Measurements from ENCODE around the gene ARFGEF3.
"Not testable (repeated sequence)": the region's sequence is repeated elsewhere in the genome, so short reads cannot be mapped to it uniquely, and the experiment has no call there.

ARFGEF3 gene, protein sequence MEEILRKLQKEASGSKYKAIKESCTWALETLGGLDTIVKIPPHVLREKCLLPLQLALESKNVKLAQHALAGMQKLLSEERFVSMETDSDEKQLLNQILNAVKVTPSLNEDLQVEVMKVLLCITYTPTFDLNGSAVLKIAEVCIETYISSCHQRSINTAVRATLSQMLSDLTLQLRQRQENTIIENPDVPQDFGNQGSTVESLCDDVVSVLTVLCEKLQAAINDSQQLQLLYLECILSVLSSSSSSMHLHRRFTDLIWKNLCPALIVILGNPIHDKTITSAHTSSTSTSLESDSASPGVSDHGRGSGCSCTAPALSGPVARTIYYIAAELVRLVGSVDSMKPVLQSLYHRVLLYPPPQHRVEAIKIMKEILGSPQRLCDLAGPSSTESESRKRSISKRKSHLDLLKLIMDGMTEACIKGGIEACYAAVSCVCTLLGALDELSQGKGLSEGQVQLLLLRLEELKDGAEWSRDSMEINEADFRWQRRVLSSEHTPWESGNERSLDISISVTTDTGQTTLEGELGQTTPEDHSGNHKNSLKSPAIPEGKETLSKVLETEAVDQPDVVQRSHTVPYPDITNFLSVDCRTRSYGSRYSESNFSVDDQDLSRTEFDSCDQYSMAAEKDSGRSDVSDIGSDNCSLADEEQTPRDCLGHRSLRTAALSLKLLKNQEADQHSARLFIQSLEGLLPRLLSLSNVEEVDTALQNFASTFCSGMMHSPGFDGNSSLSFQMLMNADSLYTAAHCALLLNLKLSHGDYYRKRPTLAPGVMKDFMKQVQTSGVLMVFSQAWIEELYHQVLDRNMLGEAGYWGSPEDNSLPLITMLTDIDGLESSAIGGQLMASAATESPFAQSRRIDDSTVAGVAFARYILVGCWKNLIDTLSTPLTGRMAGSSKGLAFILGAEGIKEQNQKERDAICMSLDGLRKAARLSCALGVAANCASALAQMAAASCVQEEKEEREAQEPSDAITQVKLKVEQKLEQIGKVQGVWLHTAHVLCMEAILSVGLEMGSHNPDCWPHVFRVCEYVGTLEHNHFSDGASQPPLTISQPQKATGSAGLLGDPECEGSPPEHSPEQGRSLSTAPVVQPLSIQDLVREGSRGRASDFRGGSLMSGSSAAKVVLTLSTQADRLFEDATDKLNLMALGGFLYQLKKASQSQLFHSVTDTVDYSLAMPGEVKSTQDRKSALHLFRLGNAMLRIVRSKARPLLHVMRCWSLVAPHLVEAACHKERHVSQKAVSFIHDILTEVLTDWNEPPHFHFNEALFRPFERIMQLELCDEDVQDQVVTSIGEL (N-terminal part only)

DNA sequence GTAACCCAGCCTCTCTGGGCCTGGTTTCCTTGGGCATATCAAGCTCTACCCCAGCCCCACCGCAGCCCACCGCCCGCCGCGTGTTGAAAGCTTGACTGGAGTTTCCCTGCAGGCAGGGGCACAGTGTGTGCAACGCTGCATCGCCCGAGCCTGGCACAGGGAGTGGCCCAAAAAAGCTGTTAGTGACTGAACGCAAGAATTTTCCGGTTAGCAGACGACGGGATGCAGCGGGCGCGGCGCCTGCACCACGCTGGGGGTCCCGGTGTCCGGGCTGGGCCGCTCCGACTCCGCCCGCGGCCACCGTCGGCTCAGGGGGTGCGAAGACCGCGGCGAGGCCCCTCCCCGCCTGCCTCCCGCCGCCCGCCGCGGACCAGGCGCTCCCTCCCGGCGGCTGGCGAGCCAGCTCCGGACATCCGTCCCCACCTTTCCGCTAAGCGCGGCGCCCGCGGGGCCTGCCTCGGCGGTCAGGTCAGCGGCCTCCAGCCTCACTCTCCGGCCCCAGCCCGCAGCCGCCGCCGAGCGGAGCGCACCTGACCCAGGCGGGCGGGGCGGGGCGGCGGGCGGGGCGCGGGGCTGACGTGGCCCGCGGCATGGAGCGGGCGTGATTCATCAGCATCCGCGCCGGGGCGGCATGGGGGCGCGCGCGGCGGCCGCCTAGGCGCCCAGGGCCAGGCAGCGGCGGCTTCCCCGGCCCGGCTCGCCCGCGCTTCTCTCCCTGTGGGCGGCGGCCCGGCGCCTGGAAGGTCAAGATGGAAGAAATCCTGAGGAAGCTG, at the start of gene ARFGEF3:
ARFGEF3 (plus strand) TSS at position 602 of the 773 bp plus-strand sequence; CDS start at position 750, 148 bp downstream.
- peaks cover 66% of the 10 kb centered on the region for H3K27me3 Mint-ChIP-seq
- H3K27ac Mint-ChIP-seq, result no peak within 1 kb of the TSS
- H3K4me1 Mint-ChIP-seq (ENCODE audit: low read depth), result peaks cover 15% of the 10 kb centered on the region
- DNase-seq, result peak; percentile 76
- no peaks in the 10 kb centered on the region for H3K9me3 Mint-ChIP-seq
- H3K4me3 Mint-ChIP-seq, result peak within 1 kb of the TSS; percentile 75
- no peaks in the 10 kb centered on the region for H3K36me3 Mint-ChIP-seq (ENCODE audit: low read depth)

- no peak overlapping the region for H3K27ac Mint-ChIP-seq
- no peaks in the 10 kb centered on the region for H3K36me3 Mint-ChIP-seq (ENCODE audit: low read depth)
- H3K4me3 Mint-ChIP-seq, result no peak overlapping the region
- H3K27me3 Mint-ChIP-seq, result peaks cover 23% of the 10 kb centered on the region
- H3K4me1 Mint-ChIP-seq (ENCODE audit: low read depth), result peaks cover 10% of the 10 kb centered on the region
- no peaks in the 10 kb centered on the region for H3K9me3 Mint-ChIP-seq
- DNase-seq, result no peak
These were observed 48.0 kb upstream of the ARFGEF3 start for GRCh38 chr6:138113588-138114210.

DNA sequence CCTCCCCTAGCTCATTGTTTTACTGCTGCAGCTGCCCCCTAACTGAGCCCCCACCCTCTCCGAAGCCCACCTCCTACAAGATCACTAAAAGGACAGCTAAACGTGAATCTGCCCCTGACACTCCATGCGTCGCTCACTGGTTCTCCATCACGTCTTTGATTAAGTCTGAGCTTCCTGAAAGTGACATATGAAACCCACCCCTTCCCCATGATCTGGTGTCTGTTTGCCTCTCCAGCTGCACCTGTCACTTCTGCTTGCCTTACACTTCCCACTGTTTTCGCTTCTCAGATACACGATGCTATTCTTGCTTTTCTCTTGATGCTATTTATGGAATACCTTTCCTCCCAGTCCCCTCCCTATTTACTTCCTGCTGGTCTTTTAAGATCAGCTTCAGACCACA, 46.5 kb upstream of the ARFGEF3 start:
- DNase-seq, result no peak
- no peaks in the 10 kb centered on the region for H3K9me3 Mint-ChIP-seq
- no peaks in the 10 kb centered on the region for H3K36me3 Mint-ChIP-seq (ENCODE audit: low read depth)
- H3K4me1 Mint-ChIP-seq (ENCODE audit: low read depth), result peaks cover 5% of the 10 kb centered on the region
- H3K4me3 Mint-ChIP-seq, result no peak overlapping the region
- H3K27ac Mint-ChIP-seq, result no peak overlapping the region
- peaks cover 18% of the 10 kb centered on the region for H3K27me3 Mint-ChIP-seq

DNA sequence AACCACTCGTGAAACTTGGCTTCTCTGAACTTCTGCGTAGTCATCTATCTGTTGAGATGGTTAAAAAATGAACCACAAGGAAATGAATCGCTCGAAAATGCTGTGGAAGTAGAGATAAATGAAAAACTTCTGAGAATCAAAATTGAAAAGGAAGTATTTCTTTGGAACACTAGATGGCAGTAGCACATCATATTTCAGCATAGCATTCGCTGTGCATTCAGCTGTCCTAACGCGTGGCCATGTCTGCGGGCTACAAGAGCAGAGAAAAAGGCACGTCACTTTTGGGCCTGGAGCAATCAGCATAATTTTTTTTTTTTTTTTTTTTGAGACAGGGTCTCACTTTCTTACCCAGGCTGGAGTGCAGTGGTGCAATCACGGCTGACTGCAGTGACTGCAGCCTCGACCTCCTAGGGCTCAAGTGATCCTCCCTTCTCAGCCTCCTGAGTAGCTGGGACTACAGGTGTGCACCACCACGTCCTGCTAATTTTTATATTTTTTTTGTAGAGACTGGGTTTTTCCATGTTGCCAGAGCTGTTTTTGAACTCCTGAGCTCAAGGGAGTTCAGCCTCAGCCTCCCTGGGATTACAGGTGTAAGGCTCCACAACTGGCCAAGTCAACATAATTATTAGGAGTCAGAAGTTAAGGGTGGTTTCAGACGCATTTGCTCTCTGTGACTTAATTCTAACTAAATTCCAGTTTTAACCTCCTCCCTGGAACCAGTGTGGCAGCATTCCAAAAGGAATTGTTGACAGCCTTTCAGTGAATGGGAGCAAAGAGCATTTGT, 45.7 kb upstream of the ARFGEF3 start:
- H3K27me3 Mint-ChIP-seq, result peaks cover 23% of the 10 kb centered on the region
- no peak overlapping the region for H3K27ac Mint-ChIP-seq
- no peaks in the 10 kb centered on the region for H3K36me3 Mint-ChIP-seq (ENCODE audit: low read depth)
- peaks cover 5% of the 10 kb centered on the region for H3K4me1 Mint-ChIP-seq (ENCODE audit: low read depth)
- H3K4me3 Mint-ChIP-seq, result no peak overlapping the region
- peak; percentile 46 for DNase-seq
- H3K9me3 Mint-ChIP-seq, result no peaks in the 10 kb centered on the region

DNA sequence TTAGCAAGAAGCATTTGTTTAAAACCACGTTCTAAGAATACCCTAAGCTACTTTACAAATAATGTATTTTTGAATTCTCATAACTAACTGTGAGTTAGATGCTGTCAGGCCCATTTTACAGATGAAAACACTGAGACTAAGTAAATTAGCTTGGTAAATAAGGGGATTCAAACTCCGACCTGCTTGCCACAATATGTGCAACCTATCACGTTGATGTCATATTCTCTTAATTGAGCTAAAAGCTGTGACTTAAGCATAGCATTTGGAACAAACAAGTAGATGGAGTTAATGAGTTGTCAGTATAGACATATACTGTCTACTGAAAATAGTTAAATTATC, 45.1 kb upstream of the ARFGEF3 start:
- no peak overlapping the region for H3K4me3 Mint-ChIP-seq
- no peak overlapping the region for H3K27ac Mint-ChIP-seq
- H3K4me1 Mint-ChIP-seq (ENCODE audit: low read depth), result peaks cover 5% of the 10 kb centered on the region
- H3K36me3 Mint-ChIP-seq (ENCODE audit: low read depth), result no peaks in the 10 kb centered on the region
- H3K9me3 Mint-ChIP-seq, result no peaks in the 10 kb centered on the region
- H3K27me3 Mint-ChIP-seq, result peaks cover 27% of the 10 kb centered on the region
- no peak for DNase-seq

DNA sequence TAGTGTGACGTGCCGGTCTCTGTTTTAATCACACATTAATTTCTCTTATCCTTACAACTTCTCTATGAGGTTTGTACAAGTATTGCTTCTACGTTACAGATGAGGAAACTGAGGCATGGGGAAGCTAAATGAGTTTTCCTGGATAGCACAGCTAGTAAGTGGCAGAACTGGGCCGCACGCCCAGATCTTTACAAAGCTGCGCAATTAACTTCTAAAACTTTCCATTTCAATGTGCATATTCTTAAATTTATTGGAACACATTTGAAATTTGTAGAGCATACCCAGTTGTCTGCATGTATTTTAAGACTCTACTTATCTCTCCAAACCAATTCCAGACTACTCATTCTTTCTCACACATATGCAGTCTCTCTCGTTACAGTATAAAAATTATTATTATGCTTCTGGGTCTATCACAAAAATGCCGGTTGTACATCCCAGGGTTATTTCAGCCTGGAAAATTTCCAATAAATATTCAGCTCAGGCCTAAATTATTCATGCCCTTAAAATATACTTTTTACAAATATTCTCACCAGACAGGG, 44.3 kb upstream of the ARFGEF3 start:
- peaks cover 27% of the 10 kb centered on the region for H3K27me3 Mint-ChIP-seq
- no peaks in the 10 kb centered on the region for H3K36me3 Mint-ChIP-seq (ENCODE audit: low read depth)
- H3K4me1 Mint-ChIP-seq (ENCODE audit: low read depth), result peaks cover 5% of the 10 kb centered on the region
- H3K9me3 Mint-ChIP-seq, result no peaks in the 10 kb centered on the region
- H3K27ac Mint-ChIP-seq, result no peak overlapping the region
- no peak for DNase-seq
- no peak overlapping the region for H3K4me3 Mint-ChIP-seq

GRCh38 chr6:138119229-138119628, 42.5 kb upstream of the ARFGEF3 start:
- not testable (repeated sequence) for DNase-seq; H3K27ac Mint-ChIP-seq; H3K9me3 Mint-ChIP-seq; H3K36me3 Mint-ChIP-seq (ENCODE audit: low read depth); H3K4me1 Mint-ChIP-seq (ENCODE audit: low read depth); H3K4me3 Mint-ChIP-seq
- H3K27me3 Mint-ChIP-seq, result peaks cover 28% of the 10 kb centered on the region

GRCh38 chr6:138119976-138120375, 41.8 kb upstream of the ARFGEF3 start:
- H3K27me3 Mint-ChIP-seq, result peaks cover 29% of the 10 kb centered on the region
- no peak for DNase-seq
- no peaks in the 10 kb centered on the region for H3K36me3 Mint-ChIP-seq (ENCODE audit: low read depth)
- no peak overlapping the region for H3K27ac Mint-ChIP-seq
- H3K9me3 Mint-ChIP-seq, result peaks cover 3% of the 10 kb centered on the region
- peaks cover 5% of the 10 kb centered on the region for H3K4me1 Mint-ChIP-seq (ENCODE audit: low read depth)
- H3K4me3 Mint-ChIP-seq, result no peak overlapping the region

GRCh38 chr6:138124096-138124495, 37.6 kb upstream of the ARFGEF3 start:
- Mint-ChIP-seq H3K9me3 (peaks cover 3% of the 10 kb centered on the region), H3K4me3 (no peak overlapping the region), H3K4me1 (ENCODE audit: low read depth) (no peaks in the 10 kb centered on the region), H3K27me3 (peaks cover 22% of the 10 kb centered on the region), H3K27ac (no peak overlapping the region), H3K36me3 (ENCODE audit: low read depth) (no peaks in the 10 kb centered on the region)
- no peak for DNase-seq

GRCh38 chr6:138128096-138128495, 33.6 kb upstream of the ARFGEF3 start:
- peaks cover 13% of the 10 kb centered on the region for H3K27me3 Mint-ChIP-seq
- H3K9me3 Mint-ChIP-seq, result peaks cover 3% of the 10 kb centered on the region
- H3K27ac Mint-ChIP-seq, result no peak overlapping the region
- H3K36me3 Mint-ChIP-seq (ENCODE audit: low read depth), result no peaks in the 10 kb centered on the region
- H3K4me1 Mint-ChIP-seq (ENCODE audit: low read depth), result no peaks in the 10 kb centered on the region
- no peak overlapping the region for H3K4me3 Mint-ChIP-seq
- no peak for DNase-seq

GRCh38 chr6:138129190-138129589, 32.5 kb upstream of the ARFGEF3 start:
- Mint-ChIP-seq H3K9me3 (peaks cover under 1% of the 10 kb centered on the region), H3K36me3 (ENCODE audit: low read depth) (no peaks in the 10 kb centered on the region), H3K4me3 (no peak overlapping the region), H3K27me3 (peaks cover 15% of the 10 kb centered on the region), H3K4me1 (ENCODE audit: low read depth) (no peaks in the 10 kb centered on the region), H3K27ac (no peak overlapping the region)
- no peak for DNase-seq

- peaks cover 4% of the 10 kb centered on the region for H3K9me3 Mint-ChIP-seq
- H3K4me1 Mint-ChIP-seq (ENCODE audit: low read depth), result no peaks in the 10 kb centered on the region
- no peaks in the 10 kb centered on the region for H3K36me3 Mint-ChIP-seq (ENCODE audit: low read depth)
- H3K4me3 Mint-ChIP-seq, result no peak overlapping the region
- no peak overlapping the region for H3K27ac Mint-ChIP-seq
- DNase-seq, result no peak
- peaks cover 53% of the 10 kb centered on the region for H3K27me3 Mint-ChIP-seq
These were observed 18.9 kb upstream of the ARFGEF3 start for GRCh38 chr6:138142806-138143205.

GRCh38 chr6:138145402-138145801, 16.3 kb upstream of the ARFGEF3 start:
- Mint-ChIP-seq H3K4me3 (no peak overlapping the region), H3K27me3 (peaks cover 49% of the 10 kb centered on the region), H3K9me3 (peaks cover 4% of the 10 kb centered on the region), H3K4me1 (ENCODE audit: low read depth) (no peaks in the 10 kb centered on the region), H3K36me3 (ENCODE audit: low read depth) (no peaks in the 10 kb centered on the region), H3K27ac (no peak overlapping the region)
- DNase-seq, result no peak

Measured in activated T-cell treated with anti-CD3 and anti-CD28 coated beads, Interleukin-2, amount 50 U/mL, for 24 hours (primary cell).